SU-DHL-6 (cell line): ENCODE measurements around the gene TNIK.

ENCODE experiments used
- CTCF ChIP-seq: fragments of 200-600 bp; sonication (generic); IDR thresholded peaks from one replicate; pipeline ENCODE4 v1.5.1; 2017; ENCODE audit warnings: antibody characterized with exemption, mild to moderate bottlenecking, low read length, moderate library complexity; ENCODE audit not compliant: insufficient read depth, poor library complexity, severe bottlenecking
- EZH2phosphoT487 ChIP-seq: fragments of 200-600 bp; sonication (generic), shearing (Covaris generic); conservative IDR thresholded peaks from 2 replicates; pipeline ENCODE4 v1.6.1; 2018; ENCODE audit warnings: mild to moderate bottlenecking, antibody characterized with exemption, low read length, moderate library complexity, mixed read lengths

- no peak for TF ChIP-seq CTCF
- no peak for TF ChIP-seq EZH2phosphoT487
Measured at GRCh38 chr3:171495413-171495812, 35.2 kb upstream of the TNIK start.
